T-helper 2 cell treated with Interferon-gamma antibody and Interleukin-4, amounts not matched to agents 5 μg/mL and 100 μg/mL, for 36 hours (primary cell): ENCODE data around the gene GNAZ.
"Not testable (repeated sequence)": the region's sequence is repeated elsewhere in the genome, so short reads cannot be mapped to it uniquely, and the experiment has no call there.

Experiments
- DNase-seq: peaks from one replicate; pipeline ENCODE4 v3.0.0; 2021; ENCODE audit warnings: low spot score
- H3K27ac Mint-ChIP-seq: one replicate; pipeline ENCODE4 v1.8.0; 2021; ENCODE audit warnings: mild to moderate bottlenecking, mixed read lengths
- H3K27me3 Mint-ChIP-seq: one replicate; pipeline ENCODE4 v1.8.0; 2021; ENCODE audit warnings: low read depth, mixed read lengths
- H3K36me3 Mint-ChIP-seq: one replicate; pipeline ENCODE4 v1.8.0; 2021; ENCODE audit warnings: low read depth, mixed read lengths
- H3K4me1 Mint-ChIP-seq: one replicate; pipeline ENCODE4 v1.8.0; 2021; ENCODE audit warnings: low read depth, mixed read lengths
- H3K4me3 Mint-ChIP-seq: one replicate; pipeline ENCODE4 v1.8.0; 2022; ENCODE audit warnings: mild to moderate bottlenecking, moderate library complexity, mixed read lengths
- H3K9me3 Mint-ChIP-seq: one replicate; pipeline ENCODE4 v1.8.0; 2021; ENCODE audit warnings: mixed read lengths

The GNAZ gene

GRCh38 chr22:23070418-23071229, at the start of gene GNAZ:
GNAZ (plus strand) TSS chr22:23070519; CDS start chr22:23095696, 25,177 bp downstream.
- DNase-seq = no peak
- Mint-ChIP-seq H3K36me3 (no peaks in the 10 kb centered on the region), H3K4me1 (peaks cover 6% of the 10 kb centered on the region), H3K9me3 (no peaks in the 10 kb centered on the region), H3K27me3 (peaks cover 46% of the 10 kb centered on the region), H3K4me3 (peak within 1 kb of the TSS; percentile 78), H3K27ac (no peak within 1 kb of the TSS)

GRCh38 chr22:23020659-23021293, 49.5 kb upstream of the GNAZ start:
- H3K4me3 Mint-ChIP-seq = no peak overlapping the region
- H3K4me1 Mint-ChIP-seq = peaks cover 2% of the 10 kb centered on the region
- peaks cover 3% of the 10 kb centered on the region for H3K9me3 Mint-ChIP-seq
- H3K36me3 Mint-ChIP-seq = no peaks in the 10 kb centered on the region
- no peak for DNase-seq
- peaks cover 12% of the 10 kb centered on the region for H3K27me3 Mint-ChIP-seq
- no peak overlapping the region for H3K27ac Mint-ChIP-seq

GRCh38 chr22:23021660-23022353, 48.5 kb upstream of the GNAZ start:
- not testable (repeated sequence) for H3K4me3 Mint-ChIP-seq, H3K36me3 Mint-ChIP-seq, H3K4me1 Mint-ChIP-seq, H3K27me3 Mint-ChIP-seq, DNase-seq, H3K9me3 Mint-ChIP-seq, H3K27ac Mint-ChIP-seq

- H3K4me3 Mint-ChIP-seq = no peak overlapping the region
- no peak overlapping the region for H3K27ac Mint-ChIP-seq
- H3K4me1 Mint-ChIP-seq = no peaks in the 10 kb centered on the region
- no peaks in the 10 kb centered on the region for H3K36me3 Mint-ChIP-seq
- peaks cover 7% of the 10 kb centered on the region for H3K27me3 Mint-ChIP-seq
- DNase-seq = no peak
- H3K9me3 Mint-ChIP-seq = peaks cover 3% of the 10 kb centered on the region
Observed at GRCh38 chr22:23023294-23023693, 47.0 kb upstream of the GNAZ start.

GRCh38 chr22:23026777-23027176, 43.5 kb upstream of the GNAZ start:
- H3K4me1 Mint-ChIP-seq = no peaks in the 10 kb centered on the region
- no peaks in the 10 kb centered on the region for H3K36me3 Mint-ChIP-seq
- H3K4me3 Mint-ChIP-seq = no peak overlapping the region
- no peaks in the 10 kb centered on the region for H3K9me3 Mint-ChIP-seq
- H3K27ac Mint-ChIP-seq = no peak overlapping the region
- peaks cover 5% of the 10 kb centered on the region for H3K27me3 Mint-ChIP-seq
- no peak for DNase-seq

GRCh38 chr22:23027849-23028248, 42.5 kb upstream of the GNAZ start:
- not testable (repeated sequence) for H3K4me1 Mint-ChIP-seq, H3K4me3 Mint-ChIP-seq, H3K27ac Mint-ChIP-seq, H3K36me3 Mint-ChIP-seq, H3K9me3 Mint-ChIP-seq, H3K27me3 Mint-ChIP-seq, DNase-seq

- no peaks in the 10 kb centered on the region for H3K36me3 Mint-ChIP-seq
- no peak overlapping the region for H3K4me3 Mint-ChIP-seq
- H3K9me3 Mint-ChIP-seq = no peaks in the 10 kb centered on the region
- no peak for DNase-seq
- no peak overlapping the region for H3K27ac Mint-ChIP-seq
- no peaks in the 10 kb centered on the region for H3K4me1 Mint-ChIP-seq
- H3K27me3 Mint-ChIP-seq = peaks cover 2% of the 10 kb centered on the region
Observed at GRCh38 chr22:23029521-23030228, 40.6 kb upstream of the GNAZ start.

- Mint-ChIP-seq H3K36me3 (no peaks in the 10 kb centered on the region), H3K4me3 (no peak overlapping the region), H3K27ac (no peak overlapping the region), H3K27me3 (peaks cover 2% of the 10 kb centered on the region), H3K9me3 (no peaks in the 10 kb centered on the region), H3K4me1 (peaks cover 3% of the 10 kb centered on the region)
- DNase-seq = no peak
Observed at GRCh38 chr22:23031381-23031780, 38.9 kb upstream of the GNAZ start.

- Mint-ChIP-seq H3K4me3 (no peak overlapping the region), H3K27me3 (peaks cover 2% of the 10 kb centered on the region), H3K27ac (no peak overlapping the region), H3K4me1 (peaks cover 3% of the 10 kb centered on the region), H3K36me3 (no peaks in the 10 kb centered on the region), H3K9me3 (no peaks in the 10 kb centered on the region)
- no peak for DNase-seq
Observed at GRCh38 chr22:23031786-23032185, 38.5 kb upstream of the GNAZ start.

- Mint-ChIP-seq H3K27me3 (peaks cover 2% of the 10 kb centered on the region), H3K27ac (no peak overlapping the region), H3K9me3 (no peaks in the 10 kb centered on the region), H3K36me3 (no peaks in the 10 kb centered on the region), H3K4me3 (no peak overlapping the region), H3K4me1 (peaks cover 3% of the 10 kb centered on the region)
- DNase-seq = no peak
Observed at GRCh38 chr22:23032658-23033057, 37.7 kb upstream of the GNAZ start.

- Mint-ChIP-seq H3K4me3 (no peak overlapping the region), H3K36me3 (no peaks in the 10 kb centered on the region), H3K4me1 (peaks cover 3% of the 10 kb centered on the region), H3K27ac (no peak overlapping the region), H3K9me3 (no peaks in the 10 kb centered on the region), H3K27me3 (peaks cover 4% of the 10 kb centered on the region)
- no peak for DNase-seq
Observed at GRCh38 chr22:23033116-23033905, 37.0 kb upstream of the GNAZ start.

- Mint-ChIP-seq H3K4me1 (peaks cover 3% of the 10 kb centered on the region), H3K4me3 (no peak overlapping the region), H3K27ac (no peak overlapping the region), H3K36me3 (no peaks in the 10 kb centered on the region), H3K9me3 (no peaks in the 10 kb centered on the region), H3K27me3 (peaks cover 7% of the 10 kb centered on the region)
- no peak for DNase-seq
Observed at GRCh38 chr22:23034621-23035556, 35.4 kb upstream of the GNAZ start.
